SH-SY5Y (cell line): ENCODE results near the gene ISLR2.

Experiments used
- GATA2 ChIP-seq: IDR thresholded peaks from 2 replicates; pipeline ENCODE4 v1.6.1; 2011; ENCODE audit warnings: mild to moderate bottlenecking, low read depth, low read length
- GATA3 ChIP-seq: IDR thresholded peaks from 2 replicates; pipeline ENCODE4 v1.6.1; 2011; ENCODE audit warnings: low read depth, mild to moderate bottlenecking, low read length, moderate library complexity

DNA sequence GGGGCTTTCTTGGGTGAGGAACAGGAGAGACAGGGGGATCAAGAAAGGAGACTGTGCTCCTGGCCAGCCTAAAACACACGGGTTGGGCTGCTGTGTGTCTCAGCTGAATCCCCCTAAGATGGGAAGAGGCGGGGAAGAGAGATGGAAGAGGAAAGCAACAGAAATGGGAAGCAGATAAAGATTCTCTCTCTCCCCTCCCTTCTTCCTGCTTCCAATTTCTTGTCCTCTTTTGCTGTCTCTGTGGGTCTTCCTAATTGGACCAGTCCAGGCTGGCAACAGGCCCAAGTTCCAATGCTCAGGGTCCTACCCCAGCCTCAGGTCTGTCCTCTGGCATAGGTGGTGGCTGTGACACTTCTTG lies 7.1 kb downstream of the ISLR2 start:
- TF ChIP-seq GATA2, result no peak
- TF ChIP-seq GATA3, result no peak
